ENCODE results near the gene MYO16. TPM values are rescaled to one million over a fixed set of nuclear protein-coding genes. Genes with fewer than 3 reads are reported as not detected.

MYO16 gene
- total and polyA plus RNA-seq, 2 of the 4 experiments (the other 2 are of a cell fraction): under 0.01 to 0.03 TPM

DNA sequence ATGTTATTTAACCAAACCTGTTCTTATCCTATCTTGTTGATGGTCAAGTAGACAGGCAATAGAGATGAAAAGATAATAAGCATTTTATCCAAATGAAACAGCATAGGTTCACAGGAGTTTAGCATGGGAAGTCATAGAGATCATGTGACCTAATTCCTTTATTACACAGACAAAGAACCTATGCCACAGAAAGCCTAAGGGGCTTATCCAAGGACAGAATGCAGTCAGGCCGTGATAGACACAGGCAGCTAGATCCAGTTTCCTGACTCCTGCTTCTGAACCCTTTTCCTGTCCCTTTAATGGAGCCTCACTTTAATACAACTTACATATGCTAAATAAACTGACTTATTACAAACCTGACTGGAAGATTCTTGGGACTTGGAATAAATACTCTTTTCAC, 624.9 kb downstream of the MYO16 start:
- Histone ChIP-seq H3K9ac (ENCODE audit: low read depth, low read length) (no peak overlapping the region), H3K4ac (ENCODE audit: low read depth, low read length) (peak overlapping the region; percentile 76), H3K23ac (ENCODE audit: low read depth, low read length) (no peak overlapping the region), H2AFZ (replicated peaks; ENCODE audit: low read length, poor library complexity) (peak overlapping the region; percentile 69), H3K14ac (replicated peaks; ENCODE audit: low read depth, low read length) (0 out of 2 replicates have a peak overlapping the region, but pooled peaks have one; percentile 59), H4K5ac (ENCODE audit: low read depth, low read length) (peak overlapping the region; percentile 90), H2BK20ac (ENCODE audit: low read depth, low read length) (peak overlapping the region; percentile 74), H3K56ac (ENCODE audit: extremely low read depth, insufficient read depth, low read length) (no peak overlapping the region), H3K27ac (ENCODE audit: insufficient read depth, low read length) (no peak overlapping the region), H4K8ac (ENCODE audit: low read depth in 2 of 2, low read length in 2 of 2) (peak overlapping the region in 1 of 2 experiments; percentile 48; a peak in 1 of 4 replicates), H3K27me3 (ENCODE audit: control insufficient read depth, insufficient read depth, low read length) (no peaks in the 10 kb centered on the region), H2AK5ac (ENCODE audit: low read depth, low read length) (peak overlapping the region; percentile 7; the same call in 1 of the 2 replicates), H2AK9ac (replicated peaks; ENCODE audit: low read depth, low read length, poor library complexity) (no peak overlapping the region), H3K4me3 (ENCODE audit: insufficient read depth, low read depth, low read length) (no peak overlapping the region), H3K18ac (ENCODE audit: low read depth, low read length) (peak overlapping the region; percentile 72; the same call in 1 of the 2 replicates), H4K20me1 (ENCODE audit: insufficient read depth, low read length) (no peaks in the 10 kb centered on the region), H3K4me1 (ENCODE audit: control insufficient read depth, insufficient read depth, low read length) (no peaks in the 10 kb centered on the region; the same call in 1 of the 2 replicates), H2BK15ac (ENCODE audit: low read depth, low read length) (peak overlapping the region; percentile 95), H3K79me1 (ENCODE audit: low read depth in 1 of 2, low read length in 2 of 2) (no peaks in the 10 kb centered on the region), H3K9me3 (ENCODE audit: control insufficient read depth, insufficient read depth, low read length) (no peaks in the 10 kb centered on the region), H3K9me1 (ENCODE audit: insufficient read depth, low read length) (peaks cover 3% of the 10 kb centered on the region; the same call in 1 of the 2 replicates), H4K91ac (ENCODE audit: insufficient read depth, low read depth, low read length) (peak overlapping the region; percentile 83), H2BK120ac (ENCODE audit: low read depth, low read length) (peak overlapping the region; percentile 80), H2BK5ac (ENCODE audit: low read depth, low read length, poor library complexity, severe bottlenecking) (no peak overlapping the region), H3K4me2 (ENCODE audit: low read depth, low read length) (no peak overlapping the region), H3K36me3 (ENCODE audit: control insufficient read depth, insufficient read depth, low read length) (no peaks in the 10 kb centered on the region)
- in situ Hi-C loops (cut with MboI; ENCODE audit: low sequenced_read_pairs): loop anchor here (5.0 kb wide), 1 partner anchor 102 kb away; no protein-coding TSS in a partner anchor
- BruUV-seq (replicated peaks): no TSS peak
- WGBS, 2 experiments (ENCODE audit: extremely low coverage in 2 of 2, insufficient read length in 1 of 2): no CpG with 5 or more reads among the region's 1 CpG
- CTCF ChIA-PET: no interaction called here
- no peak for ATAC-seq (ENCODE audit: low read depth)
- dilution Hi-C loops (cut with HindIII; ENCODE audit: low sequenced_read_pairs, unreplicated experiment): no loop called here
- POLR2A ChIA-PET (ENCODE audit: unreplicated experiment): no interaction called here
- intact Hi-C loops (cut with micrococcal nuclease): loop anchor here (10.0 kb wide), 2 partner anchors 289 to 491 kb away; no protein-coding TSS in a partner anchor
- no peak for TF ChIP-seq MAZ (IDR thresholded peaks at IDR 0.05; ENCODE audit: borderline replicate concordance, low read depth, low read length)
- no peak for TF ChIP-seq NFE2L2 (IDR thresholded peaks at IDR 0.05; ENCODE audit: low read depth, low read length)
- TF ChIP-seq, protein P1, sequence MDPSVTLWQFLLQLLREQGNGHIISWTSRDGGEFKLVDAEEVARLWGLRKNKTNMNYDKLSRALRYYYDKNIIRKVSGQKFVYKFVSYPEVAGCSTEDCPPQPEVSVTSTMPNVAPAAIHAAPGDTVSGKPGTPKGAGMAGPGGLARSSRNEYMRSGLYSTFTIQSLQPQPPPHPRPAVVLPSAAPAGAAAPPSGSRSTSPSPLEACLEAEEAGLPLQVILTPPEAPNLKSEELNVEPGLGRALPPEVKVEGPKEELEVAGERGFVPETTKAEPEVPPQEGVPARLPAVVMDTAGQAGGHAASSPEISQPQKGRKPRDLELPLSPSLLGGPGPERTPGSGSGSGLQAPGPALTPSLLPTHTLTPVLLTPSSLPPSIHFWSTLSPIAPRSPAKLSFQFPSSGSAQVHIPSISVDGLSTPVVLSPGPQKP (IDR thresholded peaks at IDR 0.05; ENCODE audit: borderline replicate concordance, low read depth, low read length): no peak
- TF ChIP-seq MAFK (IDR thresholded peaks at IDR 0.05; ENCODE audit: low read depth, low read length): no peak
- no peak for TF ChIP-seq RCOR1 (IDR thresholded peaks at IDR 0.05; ENCODE audit: insufficient replicate concordance, low read length)
- TF ChIP-seq RAD21 (IDR thresholded peaks at IDR 0.05; ENCODE audit: low read length): no peak
- TF ChIP-seq, protein P2, sequence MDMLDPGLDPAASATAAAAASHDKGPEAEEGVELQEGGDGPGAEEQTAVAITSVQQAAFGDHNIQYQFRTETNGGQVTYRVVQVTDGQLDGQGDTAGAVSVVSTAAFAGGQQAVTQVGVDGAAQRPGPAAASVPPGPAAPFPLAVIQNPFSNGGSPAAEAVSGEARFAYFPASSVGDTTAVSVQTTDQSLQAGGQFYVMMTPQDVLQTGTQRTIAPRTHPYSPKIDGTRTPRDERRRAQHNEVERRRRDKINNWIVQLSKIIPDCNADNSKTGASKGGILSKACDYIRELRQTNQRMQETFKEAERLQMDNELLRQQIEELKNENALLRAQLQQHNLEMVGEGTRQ (IDR thresholded peaks at IDR 0.05; ENCODE audit: low read depth, low read length): no peak
- TF ChIP-seq RFX5 (IDR thresholded peaks at IDR 0.05; ENCODE audit: low read depth, low read length): no peak
- no peak for TF ChIP-seq CEBPB (IDR thresholded peaks at IDR 0.05; ENCODE audit: low read depth, low read length)
- TF ChIP-seq MXI1 (IDR thresholded peaks at IDR 0.05; ENCODE audit: borderline replicate concordance, low read depth, low read length): no peak
- TF ChIP-seq SMC3 (IDR thresholded peaks at IDR 0.05; ENCODE audit: low read depth, low read length): no peak
- TF ChIP-seq, protein P3, sequence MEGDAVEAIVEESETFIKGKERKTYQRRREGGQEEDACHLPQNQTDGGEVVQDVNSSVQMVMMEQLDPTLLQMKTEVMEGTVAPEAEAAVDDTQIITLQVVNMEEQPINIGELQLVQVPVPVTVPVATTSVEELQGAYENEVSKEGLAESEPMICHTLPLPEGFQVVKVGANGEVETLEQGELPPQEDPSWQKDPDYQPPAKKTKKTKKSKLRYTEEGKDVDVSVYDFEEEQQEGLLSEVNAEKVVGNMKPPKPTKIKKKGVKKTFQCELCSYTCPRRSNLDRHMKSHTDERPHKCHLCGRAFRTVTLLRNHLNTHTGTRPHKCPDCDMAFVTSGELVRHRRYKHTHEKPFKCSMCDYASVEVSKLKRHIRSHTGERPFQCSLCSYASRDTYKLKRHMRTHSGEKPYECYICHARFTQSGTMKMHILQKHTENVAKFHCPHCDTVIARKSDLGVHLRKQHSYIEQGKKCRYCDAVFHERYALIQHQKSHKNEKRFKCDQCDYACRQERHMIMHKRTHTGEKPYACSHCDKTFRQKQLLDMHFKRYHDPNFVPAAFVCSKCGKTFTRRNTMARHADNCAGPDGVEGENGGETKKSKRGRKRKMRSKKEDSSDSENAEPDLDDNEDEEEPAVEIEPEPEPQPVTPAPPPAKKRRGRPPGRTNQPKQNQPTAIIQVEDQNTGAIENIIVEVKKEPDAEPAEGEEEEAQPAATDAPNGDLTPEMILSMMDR (conservative IDR thresholded peaks at IDR 0.05; ENCODE audit: low read depth, low read length): no peak
- TF ChIP-seq CHD1 (IDR thresholded peaks at IDR 0.05; ENCODE audit: low read depth, low read length): no peak
- TF ChIP-seq POLR2A (IDR thresholded peaks at IDR 0.05; ENCODE audit: low read depth, low read length): no peak
- no peak for TF ChIP-seq FOS (IDR thresholded peaks at IDR 0.05; ENCODE audit: low read depth, low read length)
- no peak for TF ChIP-seq BHLHE40 (IDR thresholded peaks at IDR 0.05; ENCODE audit: low read depth, low read length)
- DNase-seq: no peak
